ENCODE data around the gene CCDC92.

CCDC92 gene

DNA sequence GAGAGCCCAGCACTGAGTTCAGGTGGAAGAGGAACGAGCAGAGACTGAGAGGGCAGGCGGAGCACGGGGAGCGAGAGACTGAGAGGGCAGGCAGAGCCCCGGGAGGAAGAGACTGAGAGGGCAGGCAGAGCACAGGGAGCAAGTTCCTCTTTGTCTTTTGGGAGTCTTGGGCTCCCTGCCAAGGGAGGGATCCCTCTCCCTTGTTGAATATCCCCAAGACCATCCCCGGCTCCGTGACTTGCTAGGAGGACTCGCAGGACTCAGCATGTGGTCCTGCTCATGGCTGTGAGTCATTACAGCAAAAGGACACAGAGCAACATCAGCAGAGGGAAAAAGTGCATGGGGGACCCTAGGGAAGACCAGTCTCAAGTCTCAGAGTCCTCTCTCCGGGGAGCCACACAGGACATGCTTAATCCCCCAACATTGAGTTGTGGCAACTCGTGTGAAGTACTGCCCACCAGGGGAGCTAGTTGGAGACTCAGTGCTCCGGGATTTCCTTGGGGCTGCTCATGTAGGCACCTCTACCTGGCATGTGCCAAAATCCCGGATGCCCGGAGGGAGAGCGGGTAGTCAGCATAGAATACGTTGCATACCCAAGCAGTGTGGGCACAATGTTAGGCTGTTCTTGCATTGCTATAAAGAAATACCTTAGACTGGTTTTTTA lies 81.0 kb downstream of the CCDC92 start:
- TF ChIP-seq FOXP2 (optimal IDR thresholded peaks at IDR 0.05; ENCODE audit: borderline replicate concordance, extremely low read depth, extremely low read length, insufficient read depth) (no peak), TAF1 (IDR thresholded peaks at IDR 0.05; ENCODE audit: borderline replicate concordance, insufficient read depth, low read length) (no peak), SIN3A (IDR thresholded peaks at IDR 0.05; ENCODE audit: borderline replicate concordance, insufficient read depth, low read length) (no peak), POLR2AphosphoS5 (IDR thresholded peaks at IDR 0.05; ENCODE audit: low read depth, low read length) (no peak)
- TF ChIP-seq, protein P1, sequence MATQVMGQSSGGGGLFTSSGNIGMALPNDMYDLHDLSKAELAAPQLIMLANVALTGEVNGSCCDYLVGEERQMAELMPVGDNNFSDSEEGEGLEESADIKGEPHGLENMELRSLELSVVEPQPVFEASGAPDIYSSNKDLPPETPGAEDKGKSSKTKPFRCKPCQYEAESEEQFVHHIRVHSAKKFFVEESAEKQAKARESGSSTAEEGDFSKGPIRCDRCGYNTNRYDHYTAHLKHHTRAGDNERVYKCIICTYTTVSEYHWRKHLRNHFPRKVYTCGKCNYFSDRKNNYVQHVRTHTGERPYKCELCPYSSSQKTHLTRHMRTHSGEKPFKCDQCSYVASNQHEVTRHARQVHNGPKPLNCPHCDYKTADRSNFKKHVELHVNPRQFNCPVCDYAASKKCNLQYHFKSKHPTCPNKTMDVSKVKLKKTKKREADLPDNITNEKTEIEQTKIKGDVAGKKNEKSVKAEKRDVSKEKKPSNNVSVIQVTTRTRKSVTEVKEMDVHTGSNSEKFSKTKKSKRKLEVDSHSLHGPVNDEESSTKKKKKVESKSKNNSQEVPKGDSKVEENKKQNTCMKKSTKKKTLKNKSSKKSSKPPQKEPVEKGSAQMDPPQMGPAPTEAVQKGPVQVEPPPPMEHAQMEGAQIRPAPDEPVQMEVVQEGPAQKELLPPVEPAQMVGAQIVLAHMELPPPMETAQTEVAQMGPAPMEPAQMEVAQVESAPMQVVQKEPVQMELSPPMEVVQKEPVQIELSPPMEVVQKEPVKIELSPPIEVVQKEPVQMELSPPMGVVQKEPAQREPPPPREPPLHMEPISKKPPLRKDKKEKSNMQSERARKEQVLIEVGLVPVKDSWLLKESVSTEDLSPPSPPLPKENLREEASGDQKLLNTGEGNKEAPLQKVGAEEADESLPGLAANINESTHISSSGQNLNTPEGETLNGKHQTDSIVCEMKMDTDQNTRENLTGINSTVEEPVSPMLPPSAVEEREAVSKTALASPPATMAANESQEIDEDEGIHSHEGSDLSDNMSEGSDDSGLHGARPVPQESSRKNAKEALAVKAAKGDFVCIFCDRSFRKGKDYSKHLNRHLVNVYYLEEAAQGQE (IDR thresholded peaks at IDR 0.05; ENCODE audit: insufficient read depth in 1 of 2, low read depth in 2 of 2, low read length in 2 of 2), result no peak

DNA sequence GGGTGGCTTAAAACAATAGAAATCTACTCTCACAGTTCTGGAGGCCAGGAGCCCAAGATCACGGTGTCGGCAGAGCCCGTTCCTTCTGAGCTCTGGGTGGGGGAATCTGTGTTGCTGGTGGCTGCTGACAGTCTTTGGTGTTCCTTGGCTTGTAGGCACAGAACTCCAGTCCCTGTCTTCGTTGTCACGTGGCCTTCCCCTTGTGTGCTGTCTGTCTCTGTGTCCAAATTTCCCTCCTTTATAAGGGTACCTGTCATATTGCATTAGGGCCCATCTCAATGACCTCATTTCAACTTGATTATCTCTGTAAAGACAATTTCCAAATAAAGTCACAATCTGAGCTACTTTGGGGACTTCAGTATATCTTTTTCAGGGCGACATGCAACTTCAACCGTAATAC lies 81.6 kb downstream of the CCDC92 start:
- TF ChIP-seq TAF1 (IDR thresholded peaks at IDR 0.05; ENCODE audit: borderline replicate concordance, insufficient read depth, low read length), result no peak
- TF ChIP-seq SIN3A (IDR thresholded peaks at IDR 0.05; ENCODE audit: borderline replicate concordance, insufficient read depth, low read length), result no peak
- no peak for TF ChIP-seq POLR2AphosphoS5 (IDR thresholded peaks at IDR 0.05; ENCODE audit: low read depth, low read length)

DNA sequence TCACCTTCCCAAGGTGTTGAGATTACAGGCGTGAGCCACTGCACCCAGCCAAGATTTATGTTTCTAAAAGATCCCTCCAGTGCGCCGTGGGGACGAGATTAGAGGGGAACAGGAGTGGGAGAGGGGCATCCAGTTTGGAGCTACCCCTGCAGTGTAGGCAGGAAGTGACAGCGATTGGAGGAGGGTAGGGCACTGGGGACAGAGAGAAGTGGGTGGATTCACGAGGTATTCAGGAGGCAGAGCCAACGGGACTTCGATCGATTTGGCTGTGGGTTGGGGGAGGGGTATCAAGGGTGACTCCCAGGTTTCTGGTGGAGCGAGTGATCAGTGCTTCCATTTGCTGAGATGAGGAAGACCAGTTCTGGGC lies 82.1 kb downstream of the CCDC92 start:
- TF ChIP-seq SIN3A (IDR thresholded peaks at IDR 0.05; ENCODE audit: borderline replicate concordance, insufficient read depth, low read length), result no peak
- TF ChIP-seq POLR2AphosphoS5 (IDR thresholded peaks at IDR 0.05; ENCODE audit: low read depth, low read length), result no peak
- TF ChIP-seq TAF1 (IDR thresholded peaks at IDR 0.05; ENCODE audit: borderline replicate concordance, insufficient read depth, low read length), result no peak
- TF ChIP-seq FOXP2 (optimal IDR thresholded peaks at IDR 0.05; ENCODE audit: borderline replicate concordance, extremely low read depth, extremely low read length, insufficient read depth), result no peak
- TF ChIP-seq, protein P1 (IDR thresholded peaks at IDR 0.05; ENCODE audit: insufficient read depth in 1 of 2, low read depth in 2 of 2, low read length in 2 of 2), result no peak

DNA sequence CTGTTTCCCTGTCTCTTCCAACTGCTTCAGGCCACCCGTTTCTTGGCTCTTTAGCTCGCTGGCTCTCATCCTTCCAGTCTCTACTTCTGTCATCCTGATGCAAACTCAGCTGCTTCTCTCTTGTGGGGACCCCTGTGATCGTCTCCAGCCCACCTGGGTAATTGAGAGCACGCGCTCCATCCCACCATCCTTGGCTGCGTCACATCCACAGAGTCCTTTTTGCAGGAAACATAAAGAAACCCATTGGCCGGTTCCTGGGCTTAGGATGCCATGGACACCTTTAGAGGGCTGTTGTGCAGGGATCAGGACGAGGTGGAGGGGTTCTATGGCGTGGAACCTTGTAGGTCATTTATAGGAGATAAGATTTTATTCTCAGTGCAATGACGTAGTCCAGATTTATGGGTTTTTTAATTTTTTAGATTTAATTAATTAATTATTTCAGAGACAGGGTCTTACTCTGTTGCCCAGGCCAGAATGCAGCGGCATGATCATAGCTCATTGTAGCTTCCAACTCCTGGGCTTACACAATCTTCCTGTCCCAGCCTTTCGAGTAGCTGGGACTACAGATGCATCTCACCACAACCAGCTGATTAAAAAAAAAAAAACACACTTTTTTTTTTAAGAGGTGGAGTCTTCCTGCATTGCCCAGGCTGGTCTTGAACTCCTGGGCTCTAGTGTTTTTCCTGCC lies 82.6 kb downstream of the CCDC92 start:
- no peak for TF ChIP-seq TAF1 (IDR thresholded peaks at IDR 0.05; ENCODE audit: borderline replicate concordance, insufficient read depth, low read length)

DNA sequence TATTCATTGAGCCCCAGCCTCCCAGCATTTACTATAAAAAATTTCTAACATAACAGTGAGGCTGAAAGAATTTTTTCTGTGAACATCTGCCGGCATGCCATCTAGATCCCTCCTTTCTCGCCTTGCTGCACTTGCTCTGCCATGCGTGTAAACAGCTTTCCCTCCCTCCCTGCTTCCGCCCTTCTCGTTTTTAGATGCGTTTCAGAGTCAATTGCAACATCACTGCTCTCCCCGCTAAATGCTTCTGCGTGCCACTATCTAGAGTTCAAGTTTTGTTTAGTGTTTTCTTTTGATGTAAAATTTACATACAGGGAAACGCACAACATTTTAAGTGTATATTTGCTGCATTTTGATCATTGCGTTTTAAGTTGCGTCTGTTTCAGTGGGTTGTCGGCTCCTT lies 83.6 kb downstream of the CCDC92 start:
- TF ChIP-seq FOXP2 (optimal IDR thresholded peaks at IDR 0.05; ENCODE audit: borderline replicate concordance, extremely low read depth, extremely low read length, insufficient read depth), result no peak
- TF ChIP-seq TAF1 (IDR thresholded peaks at IDR 0.05; ENCODE audit: borderline replicate concordance, insufficient read depth, low read length), result no peak
- TF ChIP-seq, protein P1 (IDR thresholded peaks at IDR 0.05; ENCODE audit: insufficient read depth in 1 of 2, low read depth in 2 of 2, low read length in 2 of 2), result no peak
- TF ChIP-seq SIN3A (IDR thresholded peaks at IDR 0.05; ENCODE audit: borderline replicate concordance, insufficient read depth, low read length), result no peak

DNA sequence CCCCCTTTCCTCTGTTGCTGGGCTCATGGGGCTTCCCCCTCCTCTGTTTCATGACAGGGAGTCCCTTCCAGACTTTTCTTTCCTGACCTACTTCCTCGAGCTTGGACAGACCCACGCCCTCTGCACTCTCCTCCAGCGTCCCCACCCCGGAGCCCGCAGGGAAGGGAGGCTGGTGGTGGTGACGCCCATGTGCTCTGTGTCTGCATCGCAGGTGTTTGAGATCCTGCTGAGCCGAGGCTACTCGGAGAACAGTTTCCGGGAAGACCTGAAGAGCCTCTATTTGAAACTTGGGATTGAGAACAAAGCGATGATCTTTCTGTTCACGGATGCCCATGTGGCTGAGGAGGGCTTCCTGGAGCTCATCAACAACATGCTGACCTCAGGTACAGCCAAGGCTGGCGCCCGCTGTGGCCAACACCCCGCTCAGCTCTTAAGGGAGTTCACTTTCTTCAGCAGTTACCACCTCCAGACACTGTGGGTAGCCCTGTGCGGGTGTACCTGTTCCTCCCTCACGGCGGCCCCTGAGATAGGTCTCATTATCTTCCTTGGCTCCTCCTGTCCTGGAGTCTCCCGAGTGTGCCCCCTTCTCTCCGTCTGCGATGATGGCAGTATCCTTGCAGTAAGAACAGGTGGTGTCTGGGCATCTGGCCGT lies 85.6 kb downstream of the CCDC92 start:
- TF ChIP-seq, protein P1 (IDR thresholded peaks at IDR 0.05; ENCODE audit: insufficient read depth in 1 of 2, low read depth in 2 of 2, low read length in 2 of 2), result no peak
- TF ChIP-seq POLR2AphosphoS5 (IDR thresholded peaks at IDR 0.05; ENCODE audit: low read depth, low read length), result no peak
- no peak for TF ChIP-seq SIN3A (IDR thresholded peaks at IDR 0.05; ENCODE audit: borderline replicate concordance, insufficient read depth, low read length)
- no peak for TF ChIP-seq TAF1 (IDR thresholded peaks at IDR 0.05; ENCODE audit: borderline replicate concordance, insufficient read depth, low read length)
- TF ChIP-seq FOXP2 (optimal IDR thresholded peaks at IDR 0.05; ENCODE audit: borderline replicate concordance, extremely low read depth, extremely low read length, insufficient read depth), result no peak

Data from PFSK-1 (cell line).